HG03565 (cell line): ENCODE data around the gene COQ8A.
"Not testable (repeated sequence)": the region's sequence is repeated elsewhere in the genome, so short reads cannot be mapped to it uniquely, and the experiment has no call there.

Experiments
- ATAC-seq: cut with Tn5 transposase; IDR thresholded peaks from one replicate; pipeline ENCODE4 v1.9.1; 2021; ENCODE audit warnings: mild to moderate bottlenecking, moderate library complexity; ENCODE audit not compliant: unreplicated experiment

Gene COQ8A

GRCh38 chr1:226983247-226983991, 43.3 kb downstream of the COQ8A start:
- no peak for ATAC-seq

- no peak for ATAC-seq
Observed at GRCh38 chr1:226983992-226984364, 43.9 kb downstream of the COQ8A start.

- no peak for ATAC-seq
Observed at GRCh38 chr1:226984521-226985238, 44.6 kb downstream of the COQ8A start.

GRCh38 chr1:226985239-226985838, 45.2 kb downstream of the COQ8A start:
- ATAC-seq = no peak

GRCh38 chr1:226985839-226986463, 45.9 kb downstream of the COQ8A start:
- no peak for ATAC-seq

- ATAC-seq = no peak
Observed at GRCh38 chr1:226986496-226987178, 46.5 kb downstream of the COQ8A start.

- no peak for ATAC-seq
Observed at GRCh38 chr1:226987179-226987536, 47.1 kb downstream of the COQ8A start.

- no peak for ATAC-seq
Observed at GRCh38 chr1:226987623-226988333, 47.7 kb downstream of the COQ8A start.

GRCh38 chr1:226988334-226988666, 48.2 kb downstream of the COQ8A start:
- no peak for ATAC-seq

GRCh38 chr1:226989085-226989920, 49.2 kb downstream of the COQ8A start:
- ATAC-seq = no peak

GRCh38 chr1:226990133-226990716, 50.1 kb downstream of the COQ8A start:
- ATAC-seq = peak; percentile 70

- ATAC-seq = no peak
Observed at GRCh38 chr1:226991920-226992319, 51.8 kb downstream of the COQ8A start.

- no peak for ATAC-seq
Observed at GRCh38 chr1:226993814-226994585, 53.9 kb downstream of the COQ8A start.

- ATAC-seq = peak; percentile 1
Observed at GRCh38 chr1:226994586-226995364, 54.7 kb downstream of the COQ8A start.

GRCh38 chr1:226995365-226996332, 55.6 kb downstream of the COQ8A start:
- ATAC-seq = peak; percentile 97

GRCh38 chr1:226999579-226999978, 59.5 kb downstream of the COQ8A start:
- ATAC-seq = not testable (repeated sequence)
